GM18517 (cell line): ENCODE measurements around the gene INHA.

Experiments used
- ATAC-seq: cut with Tn5 transposase; IDR thresholded peaks from one replicate; pipeline ENCODE4 v1.9.1; 2021; ENCODE audit warnings: mild to moderate bottlenecking, moderate library complexity; ENCODE audit not compliant: unreplicated experiment

The INHA gene

GRCh38 chr2:219557320-219557719 lies 14.8 kb upstream of the INHA start:
- ATAC-seq = no peak

GRCh38 chr2:219557791-219558785 lies 14.0 kb upstream of the INHA start:
- ATAC-seq = no peak

GRCh38 chr2:219559156-219559915 lies 12.8 kb upstream of the INHA start:
- ATAC-seq = no peak

GRCh38 chr2:219560037-219560892 lies 11.8 kb upstream of the INHA start:
- no peak for ATAC-seq

- ATAC-seq = no peak
Measured at GRCh38 chr2:219560893-219561178, 11.3 kb upstream of the INHA start.

- ATAC-seq = no peak
Measured at GRCh38 chr2:219561179-219562048, 10.7 kb upstream of the INHA start.

- ATAC-seq = no peak
Measured at GRCh38 chr2:219562049-219563020, 9.8 kb upstream of the INHA start.

- ATAC-seq = no peak
Measured at GRCh38 chr2:219563271-219563928, 8.7 kb upstream of the INHA start.

GRCh38 chr2:219565130-219566080 lies 6.7 kb upstream of the INHA start:
- ATAC-seq = no peak

GRCh38 chr2:219566640-219567039 lies 5.5 kb upstream of the INHA start:
- ATAC-seq = no peak

GRCh38 chr2:219567131-219567530 lies 5.0 kb upstream of the INHA start:
- no peak for ATAC-seq

- no peak for ATAC-seq
Measured at GRCh38 chr2:219567791-219568361, 4.2 kb upstream of the INHA start.

GRCh38 chr2:219569041-219569440 lies 3.1 kb upstream of the INHA start:
- no peak for ATAC-seq

- no peak for ATAC-seq
Measured at GRCh38 chr2:219569635-219570034, 2.5 kb upstream of the INHA start.

- ATAC-seq = no peak
Measured at GRCh38 chr2:219570194-219570923, 1.8 kb upstream of the INHA start.

GRCh38 chr2:219570924-219571310 lies 1.2 kb upstream of the INHA start:
- ATAC-seq = no peak
